Stimulated activated CD8-positive, alpha-beta memory T cell treated with anti-CD3 and anti-CD28 coated beads, Interleukin-7, amount 100 ng/mL, for 48 hours (primary cell): ENCODE results near the gene C21orf58.

ENCODE experiments used
- DNase-seq, 2 donors: peaks; one replicate each; pipeline ENCODE4 v3.0.0-alpha.2; 2020; ENCODE audit warnings: low read depth in 1 of 2; ENCODE audit errors: extremely low read depth in 1 of 2

C21orf58 gene

GRCh38 chr21:46297338-46298271, 26.1 kb downstream of the C21orf58 start:
- DNase-seq, result no peak

- peak; percentile 42 to 51 for DNase-seq
These were observed 27.5 kb downstream of the C21orf58 start for GRCh38 chr21:46295996-46296752.

GRCh38 chr21:46295177-46295770, 28.4 kb downstream of the C21orf58 start:
- DNase-seq, result no peak

- DNase-seq, result no peak
These were observed 29.0 kb downstream of the C21orf58 start for GRCh38 chr21:46294647-46295176.

- DNase-seq, result no peak
These were observed 32.1 kb downstream of the C21orf58 start for GRCh38 chr21:46291561-46291960.

- no peak for DNase-seq
These were observed 34.0 kb downstream of the C21orf58 start for GRCh38 chr21:46289655-46290179.

- DNase-seq, result no peak
These were observed 36.1 kb downstream of the C21orf58 start for GRCh38 chr21:46287541-46287940.

- DNase-seq, result no peak
These were observed 37.0 kb downstream of the C21orf58 start for GRCh38 chr21:46286648-46287002.

GRCh38 chr21:46285761-46286647, 37.7 kb downstream of the C21orf58 start, which contains the start of gene YBEY:
Gene YBEY, plus strand, starts transcription at chr21:46286342. Its CDS starts 572 bp downstream, at chr21:46286914.
- DNase-seq, result peak; percentile 79 to 81

- DNase-seq, result no peak
These were observed 38.4 kb downstream of the C21orf58 start, which contains the start of gene MCM3AP for GRCh38 chr21:46285206-46285661. Gene MCM3AP, minus strand, starts transcription at chr21:46285611. Its CDS starts 325 bp downstream, at chr21:46285286.

- DNase-seq, result no peak
These were observed 38.9 kb downstream of the C21orf58 start for GRCh38 chr21:46284733-46285132.

GRCh38 chr21:46284077-46284644, 39.5 kb downstream of the C21orf58 start:
- no peak for DNase-seq

- DNase-seq, result no peak
These were observed 48.8 kb downstream of the C21orf58 start for GRCh38 chr21:46274797-46275390.

- DNase-seq, result no peak
These were observed 50.3 kb downstream of the C21orf58 start for GRCh38 chr21:46273341-46273740.

- DNase-seq, result no peak
These were observed 54.2 kb downstream of the C21orf58 start for GRCh38 chr21:46269466-46269865.

GRCh38 chr21:46268371-46268770, 55.3 kb downstream of the C21orf58 start:
- DNase-seq, result no peak

GRCh38 chr21:46266946-46267345, 56.7 kb downstream of the C21orf58 start:
- no peak for DNase-seq

- DNase-seq, result no peak
These were observed 57.7 kb downstream of the C21orf58 start for GRCh38 chr21:46265736-46266525.
